H9 (cell line): ENCODE data around the gene GRID1. TPM values are rescaled to one million over a fixed set of nuclear protein-coding genes. Genes with fewer than 3 reads are reported as not detected.
A peak's percentile ranks its signal among the peaks of the same experiment; 100 is the strongest.

ENCODE experiments used
- DNase-seq: peaks from one replicate; pipeline ENCODE4 v3.0.0-alpha.2; 2017
- H2AFZ ChIP-seq: one replicate; pipeline ENCODE4 v1.6.1; 2013; ENCODE audit warnings: mild to moderate bottlenecking, low read length, control low read depth, moderate library complexity
- H2AK5ac ChIP-seq: 2 replicates; pipeline ENCODE4 v1.6.1; 2013; ENCODE audit warnings: low read length, control low read depth, mixed read lengths; ENCODE audit not compliant: insufficient read length
- H2BK120ac ChIP-seq: one replicate; pipeline ENCODE4 v1.6.1; 2013; ENCODE audit warnings: low read depth, mild to moderate bottlenecking, low read length, control low read depth, inconsistent platforms; ENCODE audit not compliant: poor library complexity, severe bottlenecking
- H2BK12ac ChIP-seq: 2 replicates; pipeline ENCODE4 v1.6.1; 2013; ENCODE audit warnings: low read length, control low read depth, mixed read lengths, low read depth; ENCODE audit not compliant: insufficient read length
- H2BK15ac ChIP-seq: 2 replicates; pipeline ENCODE4 v1.6.1; 2013; ENCODE audit warnings: low read depth, low read length, control low read depth
- H2BK20ac ChIP-seq: one replicate; pipeline ENCODE4 v1.6.1; 2013; ENCODE audit warnings: low read depth, mild to moderate bottlenecking, low read length, control low read depth, inconsistent platforms; ENCODE audit not compliant: poor library complexity, severe bottlenecking
- H2BK5ac ChIP-seq: 2 replicates; pipeline ENCODE4 v1.6.1; 2013; ENCODE audit warnings: low read length, control low read depth, mixed read lengths; ENCODE audit not compliant: insufficient read length
- H3K14ac ChIP-seq: 2 replicates; pipeline ENCODE4 v1.6.1; 2013; ENCODE audit warnings: low read length, control low read depth; ENCODE audit not compliant: insufficient read depth
- H3K18ac ChIP-seq: 2 replicates; pipeline ENCODE4 v1.6.1; 2013; ENCODE audit warnings: low read depth, mild to moderate bottlenecking, mixed read lengths, low read length, control low read depth; ENCODE audit not compliant: insufficient read length
- H3K23ac ChIP-seq: 2 replicates; pipeline ENCODE4 v1.6.1; 2013; ENCODE audit warnings: low read length, control low read depth, mixed read lengths, low read depth; ENCODE audit not compliant: insufficient read length
- H3K23me2 ChIP-seq: 2 replicates; pipeline ENCODE4 v1.6.1; 2013; ENCODE audit warnings: low read depth, mild to moderate bottlenecking, mixed read lengths, low read length, control low read depth; ENCODE audit not compliant: insufficient read length, poor library complexity, severe bottlenecking
- H3K27ac ChIP-seq: 2 replicates; pipeline ENCODE4 v1.5.1; 2013; ENCODE audit warnings: low read length, control low read depth, mixed read lengths, low read depth; ENCODE audit not compliant: insufficient read length
- H3K27me3 ChIP-seq: 2 replicates; pipeline ENCODE4 v1.6.1; 2013; ENCODE audit warnings: low read length, control low read depth, inconsistent platforms; ENCODE audit not compliant: insufficient read depth
- H3K4ac ChIP-seq: 2 replicates; pipeline ENCODE4 v1.6.1; 2013; ENCODE audit warnings: low read depth, mild to moderate bottlenecking, control low read depth, inconsistent platforms, low read length, moderate library complexity
- H3K4me1 ChIP-seq: 2 replicates; pipeline ENCODE4 v1.6.1; 2013; ENCODE audit warnings: low read length, control low read depth, inconsistent platforms; ENCODE audit not compliant: insufficient read depth
- H3K4me2 ChIP-seq: 2 replicates; pipeline ENCODE4 v1.6.1; 2013; ENCODE audit warnings: low read length, control low read depth, mixed read lengths; ENCODE audit not compliant: insufficient read length, insufficient read depth
- H3K56ac ChIP-seq: 2 replicates; pipeline ENCODE4 v1.6.1; 2013; ENCODE audit warnings: low read depth, mild to moderate bottlenecking, mixed read lengths, low read length, control low read depth; ENCODE audit not compliant: insufficient read length
- H3K79me1 ChIP-seq: 2 replicates; pipeline ENCODE4 v1.6.1; 2013; ENCODE audit warnings: low read depth, mild to moderate bottlenecking, moderate library complexity, low read length, control low read depth, inconsistent platforms; ENCODE audit not compliant: insufficient read depth, poor library complexity, severe bottlenecking
- H3K79me2 ChIP-seq: 2 replicates; pipeline ENCODE4 v1.6.1; 2013; ENCODE audit warnings: low read length, control low read depth, inconsistent platforms; ENCODE audit not compliant: insufficient read depth
- H3K9ac ChIP-seq: 2 replicates; pipeline ENCODE4 v1.6.1; 2013; ENCODE audit warnings: low read length, control low read depth, mixed read lengths; ENCODE audit not compliant: insufficient read length; ENCODE audit errors: extremely low read depth
- H3K9me3 ChIP-seq: one replicate; pipeline ENCODE4 v1.6.1; 2013; ENCODE audit warnings: low read depth, low read length, inconsistent platforms; ENCODE audit not compliant: control insufficient read depth
- H3T11ph ChIP-seq: one replicate; pipeline ENCODE4 v1.6.1; 2013; ENCODE audit warnings: mild to moderate bottlenecking, low read length, control low read depth, inconsistent platforms
- H4K20me1 ChIP-seq: one replicate; pipeline ENCODE4 v1.6.1; 2013; ENCODE audit not compliant: control insufficient read depth, insufficient read length, insufficient read depth
- H4K5ac ChIP-seq: 2 replicates; pipeline ENCODE4 v1.6.1; 2013; ENCODE audit warnings: low read depth, mild to moderate bottlenecking, mixed read lengths, low read length, control low read depth; ENCODE audit not compliant: insufficient read length
- H4K8ac ChIP-seq: replicated peaks from 2 replicates; pipeline ENCODE4 v1.6.1; 2013; ENCODE audit warnings: low read length, control low read depth, mixed read lengths, low read depth; ENCODE audit not compliant: insufficient read length
- H4K91ac ChIP-seq: 2 replicates; pipeline ENCODE4 v1.6.1; 2013; ENCODE audit warnings: low read depth, mild to moderate bottlenecking, moderate library complexity, mixed read lengths, low read length, control low read depth; ENCODE audit not compliant: insufficient read length
- H3K27ac Mint-ChIP-seq, 3 experiments: 2 replicates in 2 of 3; 3 replicates in 1 of 3; pipeline ENCODE4 v1.8.0; 2020 to 2021; ENCODE audit warnings: mixed read lengths in 3 of 3, mild to moderate bottlenecking in 1 of 3, moderate library complexity in 1 of 3
- H3K27me3 Mint-ChIP-seq: 2 replicates; pipeline ENCODE4 v1.8.0; 2021; ENCODE audit warnings: low read depth, mild to moderate bottlenecking, moderate library complexity, mixed read lengths
- H3K36me3 Mint-ChIP-seq, 3 experiments: 2 replicates in 2 of 3; 3 replicates in 1 of 3; pipeline ENCODE4 v1.8.0; 2020 to 2021; ENCODE audit warnings: low read depth in 3 of 3, mixed read lengths in 3 of 3; ENCODE audit not compliant: insufficient read depth in 1 of 3
- H3K4me1 Mint-ChIP-seq, 2 experiments: 2 replicates each; pipeline ENCODE4 v1.8.0; 2020; ENCODE audit warnings: mixed read lengths in 2 of 2
- H3K4me3 Mint-ChIP-seq, 2 experiments: 2 replicates in 1 of 2; 3 replicates in 1 of 2; pipeline ENCODE4 v1.8.0; 2020 to 2021; ENCODE audit warnings: mild to moderate bottlenecking in 2 of 2, mixed read lengths in 2 of 2, moderate library complexity in 1 of 2
- H3K9me3 Mint-ChIP-seq, 2 experiments: 2 replicates in 1 of 2; 3 replicates in 1 of 2; pipeline ENCODE4 v1.8.0; 2020; ENCODE audit warnings: mild to moderate bottlenecking in 2 of 2, mixed read lengths in 2 of 2, moderate library complexity in 1 of 2
- CTCF ChIP-seq: fragments of 200-600 bp; sonication (generic); conservative IDR thresholded peaks from 3 replicates; pipeline ENCODE4 v1.8.0; 2021; ENCODE audit warnings: antibody characterized with exemption, mild to moderate bottlenecking
- WGBS: extraction: QIAGEN DNeasy Blood & Tissue Kit; methylation state at CpG from one replicate; pipeline ENCODE4 v1.1.7; 2013; ENCODE audit warnings: missing lambda C conversion rate, low lambda C conversion rate, mixed read lengths; ENCODE audit not compliant: insufficient read length; ENCODE audit errors: extremely low coverage; 5-methylcytosine and 5-hydroxymethylcytosine counted together
- total RNA-seq: library from RNA; stranded (reverse); gene quantifications from 2 replicates; pipeline ENCODE4 v1.2.1, GENCODE V29; 2021

GRID1 gene
- total RNA-seq, 1 experiment from 2014 or later: 0.35 TPM

- Histone ChIP-seq H4K8ac (no peak overlapping the region), H2BK20ac (no peak overlapping the region), H3K23ac (no peak overlapping the region), H3K9ac (no peak overlapping the region), H3K18ac (no peak overlapping the region), H4K20me1 (peaks cover 5% of the 10 kb centered on the region), H3K4me1 (no peaks in the 10 kb centered on the region), H3T11ph (no peak overlapping the region), H3K27ac (no peak overlapping the region), H3K79me1 (no peaks in the 10 kb centered on the region), H3K23me2 (peaks cover 18% of the 10 kb centered on the region), H3K4ac (no peak overlapping the region), H2BK15ac (no peak overlapping the region), H4K91ac (no peak overlapping the region), H3K79me2 (no peaks in the 10 kb centered on the region), H2AFZ (no peak overlapping the region), H3K4me2 (peak overlapping the region; percentile 45), H2BK120ac (no peak overlapping the region), H2AK5ac (no peak overlapping the region), H2BK12ac (no peak overlapping the region), H3K14ac (no peak overlapping the region), H3K9me3 (no peaks in the 10 kb centered on the region), H3K27me3 (peaks cover 50% of the 10 kb centered on the region), H2BK5ac (no peak overlapping the region), H3K56ac (no peak overlapping the region), H4K5ac (no peak overlapping the region)
- no CpG with 5 or more reads among the region's 80 CpGs for WGBS
- TF ChIP-seq CTCF: peak; percentile 78
- no peaks in the 10 kb centered on the region for H3K36me3 Mint-ChIP-seq
- H3K4me3 Mint-ChIP-seq: peak overlapping the region; percentile 60 to 86
- peaks cover 0 to 2% of the 10 kb centered on the region in 2 experiments; a peak in 1 of 5 replicates for H3K9me3 Mint-ChIP-seq
- peaks cover 15 to 30% of the 10 kb centered on the region in 2 experiments for H3K4me1 Mint-ChIP-seq
- H3K27me3 Mint-ChIP-seq: peaks cover 86% of the 10 kb centered on the region
- DNase-seq: peak; percentile 71
- H3K27ac Mint-ChIP-seq: no peak overlapping the region
Measured at GRCh38 chr10:86363184-86363832, 3.3 kb downstream of the GRID1 start.
